Non-pigmented ciliary epithelial cell (primary cell): ENCODE data around the gene JMJD1C.

ENCODE experiments used
- DNase-seq: peaks from one replicate; pipeline ENCODE4 v3.0.0-alpha.2; 2010; ENCODE audit warnings: low read depth

Gene JMJD1C

GRCh38 chr10:63434866-63435854 is 30.6 kb downstream of the JMJD1C start:
- no peak for DNase-seq

- DNase-seq = no peak
Measured at GRCh38 chr10:63431962-63432797, 33.6 kb downstream of the JMJD1C start.

- no peak for DNase-seq
Measured at GRCh38 chr10:63430999-63431356, 34.8 kb downstream of the JMJD1C start.

GRCh38 chr10:63430091-63430998 is 35.4 kb downstream of the JMJD1C start:
- peak; percentile 50 for DNase-seq

GRCh38 chr10:63429281-63429680 is 36.5 kb downstream of the JMJD1C start:
- no peak for DNase-seq

DNA sequence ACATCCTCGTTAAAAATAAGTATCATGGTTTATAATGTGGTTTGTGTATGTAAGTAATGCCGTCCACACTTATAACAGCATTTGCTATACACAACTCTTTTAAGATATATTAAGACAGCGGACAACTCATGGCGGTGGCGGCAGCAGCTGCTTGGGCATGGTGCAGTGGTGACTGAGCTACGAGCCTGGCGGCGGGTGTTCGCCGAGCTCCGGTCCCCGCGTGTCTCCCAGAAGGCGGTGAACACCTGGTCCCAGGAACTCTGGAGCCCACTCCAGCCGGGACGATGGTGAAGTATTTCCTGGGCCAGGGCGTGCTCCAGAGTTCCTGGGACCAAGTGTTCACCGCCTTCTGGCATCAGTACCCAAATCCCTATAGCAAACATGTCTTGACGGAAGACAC is 38.8 kb downstream of the JMJD1C start:
- no peak for DNase-seq

- DNase-seq = no peak
Measured at GRCh38 chr10:63425512-63425911, 40.3 kb downstream of the JMJD1C start.

GRCh38 chr10:63424576-63424975 is 41.2 kb downstream of the JMJD1C start:
- DNase-seq = no peak

GRCh38 chr10:63423494-63423893 is 42.3 kb downstream of the JMJD1C start:
- DNase-seq = no peak

GRCh38 chr10:63421591-63421990 is 44.2 kb downstream of the JMJD1C start:
- DNase-seq = no peak

DNA sequence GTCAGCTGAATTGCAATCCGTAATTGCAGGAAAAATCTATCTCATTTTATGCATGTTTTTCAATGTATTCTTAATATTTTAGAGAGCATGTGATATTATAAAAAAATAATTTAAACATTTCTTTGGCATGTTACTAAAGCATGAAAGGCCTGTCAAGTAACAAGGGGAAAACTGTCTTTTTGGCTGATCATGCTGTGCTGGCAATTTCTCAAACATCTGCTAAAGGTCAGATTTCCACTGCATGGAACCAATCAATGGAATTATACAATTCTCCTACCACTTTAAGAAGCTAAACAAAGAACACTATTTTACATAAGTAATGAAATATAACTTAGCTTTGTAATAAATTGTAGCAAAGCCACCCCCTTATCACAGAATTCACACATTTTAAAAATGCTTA is 49.4 kb downstream of the JMJD1C start:
- no peak for DNase-seq

GRCh38 chr10:63415640-63416244 is 50.0 kb downstream of the JMJD1C start:
- no peak for DNase-seq

DNA sequence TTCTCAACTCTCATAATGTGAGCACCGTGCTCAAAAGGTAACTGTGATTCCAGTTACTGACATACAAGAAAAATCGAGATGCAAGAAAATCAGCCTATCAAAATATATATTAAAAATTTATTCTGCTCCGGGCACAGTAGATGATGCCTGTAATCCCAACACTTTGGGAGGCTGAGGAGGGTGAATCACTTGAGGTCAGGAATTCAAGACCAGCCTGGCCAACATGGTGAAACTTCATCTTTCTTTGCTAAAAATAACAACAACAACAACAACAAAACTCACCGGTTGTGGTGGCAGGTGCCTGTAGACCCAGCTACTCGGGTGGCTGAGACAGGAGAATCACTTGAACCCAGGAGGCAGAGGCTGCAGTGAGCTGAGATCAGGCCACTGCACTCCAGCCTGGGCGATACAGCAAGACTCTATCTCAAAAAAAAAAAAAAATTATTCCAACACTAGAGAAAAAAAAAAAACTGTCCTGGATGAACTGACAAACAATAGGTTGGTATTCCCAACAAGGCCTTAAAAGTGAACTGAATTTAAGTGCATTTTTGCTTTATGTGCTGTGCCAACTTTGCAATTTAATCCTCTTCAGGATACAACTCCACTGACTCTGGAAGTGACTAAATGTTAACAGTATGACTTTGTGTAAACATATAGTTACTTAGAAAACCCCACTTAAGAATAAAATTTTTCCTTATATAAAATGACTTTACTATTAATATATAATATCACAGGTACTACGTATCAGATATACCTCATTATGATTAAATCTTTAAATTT is 51.1 kb downstream of the JMJD1C start:
- DNase-seq = no peak

GRCh38 chr10:63413429-63413828 is 52.3 kb downstream of the JMJD1C start:
- DNase-seq = no peak

DNA sequence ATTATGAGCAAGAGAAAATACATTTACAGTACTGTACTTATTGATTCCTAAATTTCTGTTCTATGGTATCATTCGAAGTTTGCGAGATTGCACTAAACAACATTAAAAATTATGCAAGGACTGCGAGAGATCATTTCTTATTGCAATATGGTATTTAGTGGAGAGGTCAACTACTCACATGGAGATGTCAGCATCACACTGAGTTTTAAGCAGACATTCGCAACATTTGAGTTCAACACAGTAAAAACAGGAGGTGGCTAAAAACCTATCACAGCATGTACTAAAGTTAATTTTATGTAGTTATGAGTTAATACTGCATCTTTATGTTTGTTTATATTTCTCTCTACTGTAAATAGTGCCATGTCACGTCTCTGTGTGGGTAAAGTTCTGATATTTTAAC is 53.5 kb downstream of the JMJD1C start:
- no peak for DNase-seq

- DNase-seq = no peak
Measured at GRCh38 chr10:63410633-63411032, 55.1 kb downstream of the JMJD1C start.

DNA sequence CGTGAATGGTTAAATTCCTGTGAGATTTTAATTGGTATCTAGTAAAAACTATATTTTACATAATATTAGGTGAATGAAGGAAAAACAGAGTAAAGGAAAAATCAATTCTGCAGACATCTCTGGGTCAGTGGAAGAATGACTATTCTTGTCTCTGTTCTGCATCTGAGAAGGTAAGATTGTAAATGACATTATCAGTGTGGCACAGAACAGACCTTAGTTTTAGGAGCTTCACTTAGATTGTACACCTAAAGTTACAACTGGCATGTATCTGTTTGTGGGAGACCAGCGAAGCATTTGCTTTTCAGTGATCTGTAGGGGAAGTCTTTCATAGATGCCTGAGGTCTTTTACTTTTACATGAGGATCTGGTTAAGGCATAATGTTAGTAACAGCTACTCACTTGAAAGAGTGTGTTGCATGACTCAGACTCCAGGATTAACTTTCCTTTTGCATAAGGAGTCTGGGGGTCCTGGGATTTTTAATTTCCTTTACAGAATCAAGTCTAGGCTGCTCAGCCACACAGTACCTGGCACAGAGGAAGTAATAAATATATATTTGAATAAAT is 56.2 kb downstream of the JMJD1C start:
- DNase-seq = no peak

GRCh38 chr10:63407136-63407662 is 58.6 kb downstream of the JMJD1C start:
- DNase-seq = no peak

GRCh38 chr10:63396133-63396761 is 69.5 kb downstream of the JMJD1C start:
- no peak for DNase-seq

- no peak for DNase-seq
Measured at GRCh38 chr10:63393050-63393449, 72.7 kb downstream of the JMJD1C start.
